ENCODE measurements around the gene SIGLEC10. TPM values are rescaled to one million over a fixed set of nuclear protein-coding genes. Genes with fewer than 3 reads are reported as not detected.

SIGLEC10 gene
- total and polyA plus RNA-seq, 9 of the 15 experiments (the other 6 are each of a cell fraction or from before 2014, with no cell fraction given): 0.10 to 1.8 (median 0.82) TPM

DNA sequence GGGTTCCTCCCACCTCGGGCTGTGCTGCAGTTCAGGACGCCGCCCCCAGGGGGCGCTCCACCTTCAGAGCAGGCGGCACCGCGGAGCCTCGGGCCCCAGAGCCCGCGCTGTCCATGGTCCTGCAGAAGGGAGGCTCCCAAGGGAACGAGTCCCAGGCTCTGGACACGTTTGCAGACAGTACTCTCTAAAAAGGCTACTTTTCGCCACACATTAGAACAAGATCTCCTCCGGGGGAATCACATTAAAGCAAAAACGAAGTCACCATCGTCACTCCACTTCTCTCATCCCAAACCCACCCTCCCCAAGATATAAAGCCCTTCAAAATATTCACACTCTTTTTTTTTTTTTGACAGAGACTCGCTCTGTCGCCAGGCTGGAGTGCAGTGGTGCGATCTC, 4.6 kb upstream of the SIGLEC10 start (continued):
- TF ChIP-seq JUND (IDR thresholded peaks at IDR 0.05; ENCODE audit: borderline replicate concordance, low read depth, low read length): peak; percentile 66
- no peak; the same call in 2 of the 3 replicates for TF ChIP-seq JUND (tag; IDR thresholded peaks at IDR 0.05; ENCODE audit: borderline replicate concordance, low read depth, low read length)
- TF ChIP-seq SMAD1 (IDR thresholded peaks at IDR 0.05; ENCODE audit: low read depth, low read length, partially characterized antibody): no peak
- TF ChIP-seq CBX5 (IDR thresholded peaks at IDR 0.05; ENCODE audit: borderline replicate concordance, low read depth): 0 out of 2 replicates have a peak, but pooled peaks have one; percentile 34
- TF ChIP-seq ARID4B (CRISPR knock-in tag; IDR thresholded peaks at IDR 0.05): peak; percentile 98
- peak in 1 of 2 experiments; percentile 37 for TF ChIP-seq E2F6 (IDR thresholded peaks at IDR 0.05; ENCODE audit: borderline replicate concordance in 1 of 2, extremely low read depth in 1 of 2, insufficient read depth in 1 of 2, insufficient read length in 1 of 2, low read depth in 1 of 2, low read length in 1 of 2, poor library complexity in 1 of 2, severe bottlenecking in 1 of 2)
- peak; percentile 79 for TF ChIP-seq ZNF24 (IDR thresholded peaks at IDR 0.05)
- TF ChIP-seq LCOR (CRISPR knock-in tag; IDR thresholded peaks at IDR 0.05): peak; percentile 99
- peak; percentile 95; the same call in 1 of the 2 replicates for TF ChIP-seq STAT6 (CRISPR knock-in tag; IDR thresholded peaks at IDR 0.05)
- TF ChIP-seq FOXK1 (CRISPR knock-in tag; IDR thresholded peaks at IDR 0.05; ENCODE audit: borderline replicate concordance): peak; percentile 98
- peak; percentile 90 for TF ChIP-seq E2F4 (CRISPR knock-in tag; IDR thresholded peaks at IDR 0.05; ENCODE audit: low read depth)
- peak in 1 of 2 experiments; percentile 59; a peak in 2 of 4 replicates for TF ChIP-seq HDAC1 (IDR thresholded peaks at IDR 0.05)
- peak in 1 of 2 experiments; percentile 90; a peak in 2 of 4 replicates for TF ChIP-seq SRF (CRISPR knock-in tag; IDR thresholded peaks at IDR 0.05)
- TF ChIP-seq MXI1 (IDR thresholded peaks at IDR 0.05; ENCODE audit: low read depth, low read length): peak; percentile 67; the same call in 1 of the 2 replicates
- TF ChIP-seq ZNF766 (CRISPR knock-in tag; conservative IDR thresholded peaks at IDR 0.05): peak; percentile 81

All from K562 (cell line).